GM18520 (cell line): ENCODE results near the gene HSP90B1.
A peak's percentile ranks its signal among the peaks of the same experiment; 100 is the strongest.

ENCODE experiments used
- ATAC-seq: cut with Tn5 transposase; IDR thresholded peaks from one replicate; pipeline ENCODE4 v1.9.1; 2021; ENCODE audit not compliant: unreplicated experiment

The HSP90B1 gene

DNA sequence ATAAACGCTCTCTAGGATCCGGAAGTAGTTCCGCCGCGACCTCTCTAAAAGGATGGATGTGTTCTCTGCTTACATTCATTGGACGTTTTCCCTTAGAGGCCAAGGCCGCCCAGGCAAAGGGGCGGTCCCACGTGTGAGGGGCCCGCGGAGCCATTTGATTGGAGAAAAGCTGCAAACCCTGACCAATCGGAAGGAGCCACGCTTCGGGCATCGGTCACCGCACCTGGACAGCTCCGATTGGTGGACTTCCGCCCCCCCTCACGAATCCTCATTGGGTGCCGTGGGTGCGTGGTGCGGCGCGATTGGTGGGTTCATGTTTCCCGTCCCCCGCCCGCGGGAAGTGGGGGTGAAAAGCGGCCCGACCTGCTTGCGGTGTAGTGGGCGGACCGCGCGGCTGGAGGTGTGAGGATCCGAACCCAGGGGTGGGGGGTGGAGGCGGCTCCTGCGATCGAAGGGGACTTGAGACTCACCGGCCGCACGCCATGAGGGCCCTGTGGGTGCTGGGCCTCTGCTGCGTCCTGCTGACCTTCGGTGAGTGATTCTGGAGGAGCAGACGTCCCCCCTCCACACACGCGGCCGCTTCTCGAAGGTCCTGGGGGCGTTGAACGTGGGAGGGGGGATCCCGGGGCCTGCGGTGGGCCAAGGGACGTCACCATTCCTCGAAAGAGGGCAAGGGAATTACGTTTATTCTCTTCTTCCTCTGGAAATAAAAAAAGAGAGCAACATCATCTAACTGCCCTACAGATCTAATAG is at the start of gene HSP90B1:
HSP90B1 (plus strand) TSS at position 377 of the 753 bp plus-strand sequence; CDS start at position 483, 106 bp downstream.
- ATAC-seq: peak; percentile 62

DNA sequence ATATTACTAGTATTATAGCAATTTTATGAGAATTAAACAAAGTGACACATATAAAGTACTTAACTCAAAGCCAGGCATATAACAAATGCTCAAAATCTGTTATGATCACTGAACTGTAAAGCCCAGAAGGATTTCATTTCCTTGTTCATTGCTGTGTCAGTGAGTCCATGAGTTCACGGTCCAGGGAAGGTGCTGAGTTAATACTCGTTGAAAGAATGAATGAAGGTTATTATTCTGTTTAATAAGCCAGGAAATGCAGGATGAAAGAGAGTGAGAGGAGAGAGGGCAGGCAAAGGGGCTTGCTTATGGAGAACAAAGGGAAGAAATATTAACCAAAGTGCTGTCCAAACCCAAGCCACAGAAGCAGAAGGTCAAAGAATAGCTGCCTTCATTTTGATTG is 48.9 kb upstream of the HSP90B1 start:
- no peak for ATAC-seq

- ATAC-seq: no peak
Observed at GRCh38 chr12:103882861-103883596, 47.2 kb upstream of the HSP90B1 start.

DNA sequence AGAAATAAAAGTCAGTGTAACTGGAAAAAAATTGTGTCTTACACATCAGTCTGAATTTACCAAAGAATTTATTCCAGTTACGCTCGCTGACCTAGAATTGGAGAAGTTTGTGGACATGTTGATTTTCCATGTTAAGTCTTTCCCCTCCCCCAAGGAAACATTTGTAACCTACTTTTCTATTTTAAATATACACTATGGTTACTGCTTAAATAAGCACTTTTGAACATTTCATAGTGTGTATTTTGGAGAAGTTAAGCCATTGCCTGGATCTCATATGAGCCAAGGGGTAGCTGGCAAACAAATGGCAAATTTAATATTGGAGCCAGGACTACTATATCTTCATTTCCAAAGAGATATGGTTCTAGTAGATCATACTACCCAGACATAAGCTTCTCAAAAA is 46.3 kb upstream of the HSP90B1 start:
- no peak for ATAC-seq

GRCh38 chr12:103884316-103884715 is 45.9 kb upstream of the HSP90B1 start:
- no peak for ATAC-seq

DNA sequence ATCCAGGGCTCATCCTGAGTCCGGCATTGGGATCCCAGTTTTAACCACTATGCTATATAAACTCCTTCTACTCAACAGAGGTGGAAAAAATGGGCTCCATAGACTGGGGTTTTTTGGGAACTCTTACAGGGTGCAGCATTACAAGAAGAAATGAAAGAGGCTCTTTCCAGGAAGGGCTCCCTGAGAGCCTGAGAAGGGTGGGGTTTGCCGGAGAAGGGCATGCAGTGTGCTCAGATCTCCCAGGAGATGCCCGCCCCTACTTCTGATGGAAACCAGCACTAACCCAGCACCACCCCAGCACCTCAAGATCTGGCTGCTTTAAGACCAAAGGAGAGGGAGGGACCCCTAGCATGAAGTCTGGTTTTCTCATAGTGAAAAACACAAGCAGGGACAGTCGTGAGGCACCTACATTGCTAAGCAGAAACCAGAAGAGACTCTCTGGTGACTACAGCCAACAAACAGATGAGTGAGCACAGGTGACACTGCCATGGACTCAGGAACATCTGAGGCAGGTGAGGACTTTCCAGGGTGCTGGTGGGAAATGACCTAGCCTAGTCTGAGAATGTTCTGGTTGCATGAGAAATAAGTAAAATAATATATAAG is 43.9 kb upstream of the HSP90B1 start:
- no peak for ATAC-seq

GRCh38 chr12:103887738-103888137 is 42.5 kb upstream of the HSP90B1 start:
- ATAC-seq: no peak

GRCh38 chr12:103897316-103897715 is 32.9 kb upstream of the HSP90B1 start:
- ATAC-seq: no peak

DNA sequence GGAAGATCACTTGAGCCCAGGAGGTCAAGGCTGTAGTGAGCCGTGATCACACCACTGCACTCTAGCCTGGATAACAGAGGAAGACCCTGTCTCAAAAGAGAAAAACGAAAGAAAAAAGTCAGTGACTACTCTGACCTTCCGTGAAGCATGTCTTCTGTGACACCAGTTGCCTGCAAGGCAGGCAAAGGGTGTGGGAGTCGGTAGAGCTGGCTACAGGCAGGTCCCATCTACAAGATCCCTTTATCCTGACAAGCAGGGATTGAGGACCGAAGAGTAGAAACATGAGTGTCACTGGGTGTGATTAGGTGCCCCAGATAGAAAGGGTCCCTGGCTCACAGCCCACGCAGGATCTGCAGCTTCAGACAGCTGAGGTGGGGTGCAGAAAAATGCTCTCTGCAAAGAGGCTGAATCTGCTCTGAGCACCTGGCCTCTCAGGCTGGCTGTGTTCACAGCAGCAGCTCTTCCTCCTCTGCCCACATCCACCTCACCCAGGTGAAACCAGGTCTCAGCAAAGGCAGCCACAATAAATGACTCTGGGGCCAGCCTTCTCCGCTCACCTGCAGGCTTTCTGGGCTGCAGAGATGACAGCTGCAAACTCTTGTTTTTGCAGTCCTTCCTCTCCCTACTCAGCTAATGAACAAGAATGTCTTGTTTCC is 28.6 kb upstream of the HSP90B1 start:
- ATAC-seq: no peak

- no peak for ATAC-seq
Observed at GRCh38 chr12:103903993-103904392, 26.2 kb upstream of the HSP90B1 start.

DNA sequence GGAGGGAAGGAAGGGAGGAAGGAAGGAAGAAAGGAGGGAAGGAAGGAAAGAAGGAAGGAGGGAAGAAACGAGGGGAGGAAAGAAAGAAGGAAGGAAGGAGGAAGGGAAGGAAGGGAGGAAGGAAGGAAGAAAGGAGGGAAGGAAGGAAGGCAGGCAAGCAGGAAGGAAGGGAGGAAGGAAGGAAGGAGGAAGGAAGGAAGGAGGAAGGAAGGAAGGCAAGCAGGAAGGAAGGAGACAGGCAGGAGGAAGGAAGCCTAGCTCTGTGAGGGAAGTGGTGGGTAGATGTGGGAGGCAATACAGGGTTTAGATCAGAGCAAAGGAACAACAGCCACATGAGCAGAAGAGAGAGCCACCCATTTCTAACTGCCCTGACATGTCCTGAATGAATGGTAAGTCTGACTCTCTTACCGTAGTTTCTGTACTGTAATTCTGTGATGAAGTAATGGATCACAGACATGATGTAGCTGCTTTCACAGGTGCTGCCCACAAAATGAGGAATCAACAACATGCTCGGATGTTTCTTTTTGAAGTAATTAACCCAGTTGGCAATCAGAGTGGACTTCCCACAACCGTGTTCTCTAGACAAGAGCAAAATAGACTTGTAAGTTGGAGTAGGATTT is 24.4 kb upstream of the HSP90B1 start:
- ATAC-seq: no peak

DNA sequence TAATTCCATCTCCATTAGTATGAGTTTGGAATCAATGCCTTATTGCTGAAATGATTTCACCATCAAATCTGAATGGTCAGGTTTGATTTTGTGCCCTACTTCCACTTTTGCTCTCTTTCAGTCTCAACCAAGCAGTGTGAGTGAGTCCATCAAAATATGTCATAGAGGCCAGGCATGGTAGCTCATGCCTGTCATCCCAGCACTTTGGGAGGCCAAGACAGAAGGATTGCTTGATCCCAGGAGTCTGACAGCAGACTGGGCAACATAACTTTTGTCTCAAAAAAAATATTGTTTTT is 22.0 kb upstream of the HSP90B1 start:
- no peak for ATAC-seq

GRCh38 chr12:103908877-103909276 is 21.3 kb upstream of the HSP90B1 start:
- no peak for ATAC-seq

DNA sequence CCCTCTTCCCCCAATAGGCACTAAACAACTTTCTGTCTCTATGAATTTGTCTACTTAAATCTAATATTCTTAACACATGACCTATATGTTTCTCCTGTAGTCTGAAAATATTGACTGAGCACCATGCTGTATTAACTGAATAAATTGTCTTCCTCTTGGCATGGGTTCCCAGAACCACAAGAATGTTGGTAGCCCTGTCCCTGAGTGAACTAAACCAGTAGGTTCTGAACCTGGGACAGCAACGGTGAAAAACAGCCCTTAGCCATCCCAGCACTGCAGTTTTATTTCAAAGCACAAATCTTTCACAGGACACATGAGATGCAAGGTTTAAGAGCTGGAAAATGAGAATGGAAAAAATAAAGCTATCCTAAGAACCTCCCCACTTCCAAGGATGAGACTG is 20.4 kb upstream of the HSP90B1 start:
- no peak for ATAC-seq

- ATAC-seq: no peak
Observed at GRCh38 chr12:103912069-103912468, 18.1 kb upstream of the HSP90B1 start.

DNA sequence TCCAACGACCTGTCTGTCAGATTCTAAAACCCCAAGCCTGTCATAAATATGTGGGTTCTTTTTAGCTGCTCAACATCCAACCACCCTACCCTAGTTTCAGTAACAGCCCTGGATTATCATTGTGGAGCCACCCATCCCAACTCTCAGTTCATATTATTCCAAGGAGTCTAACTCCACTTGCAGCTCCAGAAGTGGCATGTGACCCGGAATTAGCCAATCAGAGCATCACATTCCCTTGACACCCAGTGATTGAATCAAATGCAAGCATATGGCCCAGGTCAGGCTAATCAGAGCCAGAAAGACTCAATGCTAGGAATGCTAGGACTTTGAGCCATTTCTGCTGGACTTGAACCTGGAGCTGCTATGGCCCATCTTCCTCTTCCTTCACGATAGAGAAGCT is 17.1 kb upstream of the HSP90B1 start:
- no peak for ATAC-seq

DNA sequence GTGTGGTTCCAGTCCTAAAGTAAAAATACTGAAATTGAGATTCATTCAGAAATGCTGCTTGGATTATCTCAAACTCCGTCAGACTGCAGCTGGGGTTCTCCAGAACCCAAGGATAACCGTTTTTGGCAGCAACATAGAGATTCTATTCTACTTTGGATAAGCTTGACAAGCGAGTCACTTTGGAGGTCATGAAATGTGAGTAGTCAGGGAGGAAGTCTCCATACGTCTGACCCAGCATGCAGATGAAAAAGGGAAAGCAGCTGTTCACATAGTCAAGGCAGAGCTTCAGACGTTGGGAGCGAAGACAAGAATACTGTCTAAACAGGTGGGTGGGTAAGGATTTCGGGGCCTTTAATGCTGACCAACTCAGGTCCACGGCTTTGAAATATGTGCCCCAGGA is 14.9 kb upstream of the HSP90B1 start:
- ATAC-seq: no peak

DNA sequence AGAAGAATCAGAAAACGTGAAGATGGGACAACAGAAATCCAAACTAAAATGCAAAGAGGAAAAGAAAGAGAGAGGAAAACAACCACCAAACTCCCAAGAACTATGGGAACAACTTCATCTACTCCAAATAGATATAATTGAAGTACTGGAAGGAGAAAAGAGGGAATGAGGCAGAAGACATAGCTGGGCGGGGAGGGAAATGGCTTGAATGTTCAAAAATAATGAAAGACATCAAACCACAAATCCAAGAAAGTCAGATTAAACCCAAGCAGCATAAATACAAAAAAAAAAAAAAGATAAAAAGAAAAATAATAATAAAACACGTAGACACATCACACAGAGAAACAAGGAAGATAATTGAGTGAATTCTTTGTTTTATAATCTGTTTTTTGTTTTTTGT is 12.3 kb upstream of the HSP90B1 start:
- no peak for ATAC-seq

- peak; percentile 44 for ATAC-seq
Observed at GRCh38 chr12:103924761-103925641, 5.2 kb upstream of the HSP90B1 start.

GRCh38 chr12:103928682-103929045 is 1.5 kb upstream of the HSP90B1 start:
- ATAC-seq: no peak
